ENCODE measurements around the gene MUS81. TPM values are rescaled to one million over a fixed set of nuclear protein-coding genes. Genes with fewer than 3 reads are reported as not detected.

Gene MUS81
- total and polyA plus RNA-seq, 9 of the 15 experiments (the other 6 are each of a cell fraction or from before 2014, with no cell fraction given), result 13.4 to 118 (median 53.7) TPM

- TF ChIP-seq ETV1 (tag; conservative IDR thresholded peaks at IDR 0.05; ENCODE audit: low read depth), result peak; percentile 26; the same call in 1 of the 2 replicates
- TF ChIP-seq UBTF (IDR thresholded peaks at IDR 0.05; ENCODE audit: borderline replicate concordance in 1 of 2, low read depth in 2 of 2, low read length in 2 of 2), result no peak
- peak; percentile 91; the same call in 1 of the 2 replicates for TF ChIP-seq CLOCK (CRISPR knock-in tag; IDR thresholded peaks at IDR 0.05; ENCODE audit: borderline replicate concordance)
- peak; percentile 40; the same call in 1 of the 2 replicates for TF ChIP-seq HOMEZ (CRISPR knock-in tag; IDR thresholded peaks at IDR 0.05)
- peak; percentile 85 for TF ChIP-seq CCNT2 (IDR thresholded peaks at IDR 0.05; ENCODE audit: borderline replicate concordance, extremely low read depth, insufficient read length, low read depth, low read length)
- peak; percentile 92 for TF ChIP-seq CTBP1 (IDR thresholded peaks at IDR 0.05; ENCODE audit: borderline replicate concordance)
- TF ChIP-seq POLR3A (IDR thresholded peaks at IDR 0.05; ENCODE audit: borderline replicate concordance, extremely low read depth, insufficient read depth, insufficient read length), result no peak
- TF ChIP-seq FOXM1 (IDR thresholded peaks at IDR 0.05; ENCODE audit: low read depth), result no peak
- TF ChIP-seq FOXM1 (CRISPR knock-in tag; IDR thresholded peaks at IDR 0.05; ENCODE audit: low read depth), result 0 out of 2 replicates have a peak, but pooled peaks have one; percentile 56
- TF ChIP-seq ZNF583 (CRISPR knock-in tag; IDR thresholded peaks at IDR 0.05), result peak; percentile 57; the same call in 1 of the 2 replicates
- no peak for TF ChIP-seq KDM1A (IDR thresholded peaks at IDR 0.05)
- TF ChIP-seq ZNF57 (CRISPR knock-in tag; IDR thresholded peaks at IDR 0.05), result 0 out of 2 replicates have a peak, but pooled peaks have one; percentile 2
- 0 out of 2 replicates have a peak, but pooled peaks have one; percentile 55 for TF ChIP-seq ZNF282 (CRISPR knock-in tag; IDR thresholded peaks at IDR 0.05)
These were observed 30.3 kb downstream of the MUS81 start, which contains the start of gene CCDC85B (continued) for GRCh38 chr11:65890324-65891218.
